Neural cell (in vitro differentiated cells): ENCODE results near the gene PTDSS2.

Experiments used
- CTCF ChIP-seq: fragments of 450-650 bp; IDR thresholded peaks from 2 replicates; pipeline ENCODE4 v1.5.1; 2014; ENCODE audit warnings: antibody characterized with exemption, mild to moderate bottlenecking, moderate library complexity; ENCODE audit not compliant: poor library complexity, severe bottlenecking
- EZH2 ChIP-seq: fragments of 200-600, 300-800 bp; shearing (Covaris generic), sonication (generic); IDR thresholded peaks from 2 replicates; pipeline ENCODE4 v1.6.1; 2014; ENCODE audit warnings: antibody characterized with exemption, low read length, borderline replicate concordance, mild to moderate bottlenecking; ENCODE audit not compliant: insufficient read depth, poor library complexity, severe bottlenecking
- POLR2AphosphoS5 ChIP-seq: IDR thresholded peaks from 2 replicates; pipeline ENCODE4 v1.6.1; 2012

- no peak for TF ChIP-seq CTCF
- TF ChIP-seq POLR2AphosphoS5 = no peak
- no peak for TF ChIP-seq EZH2
Observed at GRCh38 chr11:532527-532985, 82.5 kb downstream of the PTDSS2 start.
